ENCODE data around the gene KPNA4. TPM values are rescaled to one million over a fixed set of nuclear protein-coding genes. Genes with fewer than 3 reads are reported as not detected.
"Not testable (repeated sequence)": the region's sequence is repeated elsewhere in the genome, so short reads cannot be mapped to it uniquely, and the experiment has no call there.

Gene KPNA4
- total RNA-seq, 2 experiments from 2014 or later = 44.9 to 48.4 TPM

- Mint-ChIP-seq H3K27me3 (peaks cover 12% of the 10 kb centered on the region), H3K27ac (no peak overlapping the region), H3K4me1 (ENCODE audit: low read depth) (no peaks in the 10 kb centered on the region), H3K36me3 (no peaks in the 10 kb centered on the region), H3K4me3 (no peak overlapping the region), H3K9me3 (no peaks in the 10 kb centered on the region)
- no peak for DNase-seq
- CTCF ChIA-PET = no interaction called here
- POLR2A ChIA-PET = no interaction called here
- intact Hi-C loops (cut with micrococcal nuclease) = no loop called here
Observed at GRCh38 chr3:160460033-160460432, 105.3 kb downstream of the KPNA4 start.

DNA sequence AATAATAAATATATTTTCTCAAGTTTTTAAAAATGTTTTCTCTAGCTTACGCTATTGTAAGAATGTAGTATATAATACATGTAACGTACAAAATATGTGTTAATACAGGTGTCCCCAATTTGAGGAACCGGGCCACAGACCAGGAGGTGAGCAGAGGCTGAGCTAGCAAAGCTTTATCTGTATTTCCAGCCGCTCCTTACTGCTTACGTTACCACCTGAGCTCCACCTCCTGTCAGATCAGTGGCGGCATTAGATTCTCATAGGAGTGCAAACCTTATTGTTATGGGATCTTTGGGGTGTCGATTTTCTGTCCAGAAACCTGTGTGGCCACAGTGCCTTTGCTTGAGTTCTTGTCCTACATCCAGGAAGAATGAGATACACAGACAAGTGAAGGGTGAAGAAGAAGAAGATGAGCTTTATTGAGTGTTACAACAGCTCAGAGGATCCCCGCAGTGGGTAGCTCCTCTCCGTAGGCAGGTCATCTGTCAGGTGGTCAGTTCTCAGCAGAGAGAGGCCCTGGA, 105.9 kb downstream of the KPNA4 start:
- Mint-ChIP-seq H3K9me3 (no peaks in the 10 kb centered on the region), H3K27ac (no peak overlapping the region), H3K27me3 (peaks cover 10% of the 10 kb centered on the region), H3K4me1 (ENCODE audit: low read depth) (no peaks in the 10 kb centered on the region), H3K36me3 (no peaks in the 10 kb centered on the region), H3K4me3 (no peak overlapping the region)
- CTCF ChIA-PET = interaction anchor here (0.8 kb wide), 1 partner anchor 40 kb away, joined by 3 read pairs; no protein-coding TSS in a partner anchor
- intact Hi-C loops (cut with micrococcal nuclease) = no loop called here
- POLR2A ChIA-PET = no interaction called here
- DNase-seq = no peak

DNA sequence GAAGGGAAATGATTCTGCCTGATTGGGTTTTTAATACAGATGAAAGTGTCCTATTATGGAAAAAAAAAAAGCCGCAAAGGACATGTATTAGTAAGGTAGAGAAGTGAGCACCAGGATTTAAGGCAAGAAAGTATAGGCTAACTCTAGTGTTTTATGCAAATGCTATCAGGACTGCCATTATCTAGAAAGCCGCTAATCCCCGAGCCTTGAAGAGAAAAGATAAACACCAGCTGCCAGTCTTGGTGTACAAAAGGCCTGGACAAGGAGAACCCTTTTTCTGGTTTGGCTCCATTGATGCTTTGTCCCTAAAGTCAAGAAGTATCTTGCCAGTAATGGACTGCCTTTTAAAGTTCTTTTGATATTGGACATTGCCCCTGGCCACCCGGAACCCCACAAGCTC, 107.2 kb downstream of the KPNA4 start:
- POLR2A ChIA-PET = no interaction called here
- intact Hi-C loops (cut with micrococcal nuclease) = no loop called here
- CTCF ChIA-PET = no interaction called here

DNA sequence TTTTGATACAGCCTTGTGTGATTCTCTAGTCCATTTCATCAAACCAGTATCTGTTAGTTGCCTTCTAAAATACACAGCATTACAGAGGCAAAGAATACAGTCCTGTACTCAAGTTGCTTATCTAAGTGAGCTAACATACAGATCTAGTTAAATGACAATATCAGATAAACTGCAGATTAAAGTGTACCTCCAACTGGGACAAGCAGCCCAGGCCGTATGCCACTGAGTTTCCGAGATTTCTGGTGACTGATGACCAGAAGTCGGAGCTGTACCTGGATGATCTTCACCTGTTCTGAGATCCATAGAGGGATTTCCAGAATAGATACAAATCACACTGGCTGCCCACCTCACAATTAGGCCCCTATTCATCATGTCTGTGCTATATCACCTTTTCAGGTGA, 109.5 kb downstream of the KPNA4 start:
- POLR2A ChIA-PET = no interaction called here
- Mint-ChIP-seq H3K27ac (no peak overlapping the region), H3K27me3 (no peaks in the 10 kb centered on the region), H3K4me3 (no peak overlapping the region), H3K4me1 (ENCODE audit: low read depth) (no peaks in the 10 kb centered on the region), H3K9me3 (no peaks in the 10 kb centered on the region), H3K36me3 (no peaks in the 10 kb centered on the region)
- intact Hi-C loops (cut with micrococcal nuclease) = no loop called here
- CTCF ChIA-PET = interaction anchor here (1.0 to 1.6 kb wide), 2 partner anchors 43 to 467 kb away, joined by 3 to 4 read pairs; partner anchors contain the start of gene IL12A
- DNase-seq = no peak

More for the DNA sequence above, 107.2 kb downstream of the KPNA4 start:
- no peak for DNase-seq
- Mint-ChIP-seq H3K9me3 (no peaks in the 10 kb centered on the region), H3K4me1 (ENCODE audit: low read depth) (no peaks in the 10 kb centered on the region), H3K4me3 (no peak overlapping the region), H3K27ac (no peak overlapping the region), H3K27me3 (peaks cover 6% of the 10 kb centered on the region), H3K36me3 (no peaks in the 10 kb centered on the region)

DNA sequence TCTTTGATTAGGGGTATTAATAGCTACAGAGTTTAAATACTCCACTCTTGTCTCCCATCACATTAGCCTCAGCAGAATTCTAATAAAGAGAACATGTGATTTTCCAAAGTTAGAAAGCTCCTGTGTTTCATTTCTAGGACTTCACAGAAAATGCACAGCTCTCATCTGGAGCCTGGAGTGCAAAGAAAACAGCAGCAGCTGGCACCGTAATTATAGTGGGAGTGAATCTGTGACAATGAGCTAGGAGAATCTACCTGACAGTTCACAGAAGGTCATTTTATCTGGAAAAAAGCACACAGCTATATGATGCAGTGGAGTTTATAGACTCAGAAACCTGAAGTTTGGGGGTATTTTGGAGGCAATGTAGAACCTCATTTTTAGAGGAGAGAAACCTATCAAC, 110.4 kb downstream of the KPNA4 start:
- Mint-ChIP-seq H3K27me3 (no peaks in the 10 kb centered on the region), H3K36me3 (peaks cover 2% of the 10 kb centered on the region), H3K4me3 (no peak overlapping the region), H3K9me3 (no peaks in the 10 kb centered on the region), H3K27ac (no peak overlapping the region), H3K4me1 (ENCODE audit: low read depth) (peaks cover 6% of the 10 kb centered on the region)
- intact Hi-C loops (cut with micrococcal nuclease) = no loop called here
- ChIA-PET CTCF (interaction anchor here (0.8 to 1.6 kb wide), 2 partner anchors 10 to 42 kb away, joined by 3 to 4 read pairs; no protein-coding TSS in a partner anchor), POLR2A (interaction anchor here (0.6 kb wide), 1 partner anchor 556 kb away, joined by 7 read pairs; no protein-coding TSS in a partner anchor)
- no peak for DNase-seq

DNA sequence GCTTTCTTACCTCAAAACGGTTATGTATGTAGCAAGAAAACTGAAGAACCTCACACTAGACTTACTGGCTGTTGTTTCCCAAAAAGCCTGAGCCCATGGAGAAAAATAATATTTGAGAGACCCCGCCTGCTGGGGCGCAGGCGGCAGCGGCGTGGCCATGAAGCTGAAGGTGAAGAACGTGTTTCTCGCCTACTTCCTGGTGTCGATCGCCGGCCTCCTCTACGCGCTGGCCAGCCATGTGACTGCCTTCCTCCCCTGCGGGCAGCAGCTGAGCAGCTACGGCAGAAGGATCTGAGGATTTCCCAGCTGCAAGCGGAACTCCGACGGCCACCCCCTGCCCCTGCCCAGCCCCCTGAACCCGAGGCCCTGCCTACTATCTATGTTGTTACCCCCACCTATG, 113.1 kb downstream of the KPNA4 start:
- CTCF ChIA-PET, POLR2A ChIA-PET: not testable (repeated sequence)

DNA sequence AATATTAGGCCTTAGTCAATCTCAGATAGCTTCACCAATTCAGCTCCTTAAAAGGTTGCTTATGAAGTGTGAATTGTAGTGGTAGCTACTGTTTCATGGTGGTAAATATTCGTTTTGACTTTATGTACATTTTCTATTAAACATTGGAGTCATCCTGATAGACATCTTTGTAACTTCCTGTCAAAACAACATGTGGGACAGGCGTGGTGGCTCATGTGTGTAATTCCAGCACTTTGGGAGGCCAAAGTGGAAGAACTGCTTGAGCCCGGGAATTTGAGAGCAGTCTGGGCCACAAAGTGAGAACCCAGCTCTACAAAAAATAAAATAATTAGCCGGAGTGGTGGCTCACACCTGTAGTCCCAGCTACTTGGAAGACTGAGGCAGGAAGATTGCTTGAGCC, 113.8 kb downstream of the KPNA4 start:
- CTCF ChIA-PET = no interaction called here
- POLR2A ChIA-PET = interaction anchor here (3.2 kb wide), 1 partner anchor 52 kb away, joined by 31 read pairs; the partner anchor contains the start of genes IFT80 and SMC4
- Mint-ChIP-seq H3K4me3 (no peak overlapping the region), H3K36me3 (peaks cover 13% of the 10 kb centered on the region), H3K9me3 (no peaks in the 10 kb centered on the region), H3K4me1 (ENCODE audit: low read depth) (peaks cover 21% of the 10 kb centered on the region), H3K27ac (no peak overlapping the region), H3K27me3 (no peaks in the 10 kb centered on the region)
- intact Hi-C loops (cut with micrococcal nuclease) = no loop called here
- no peak for DNase-seq

More for the DNA sequence above, 113.1 kb downstream of the KPNA4 start:
- H3K36me3 Mint-ChIP-seq; H3K27me3 Mint-ChIP-seq; H3K27ac Mint-ChIP-seq; intact Hi-C loops (cut with micrococcal nuclease); H3K9me3 Mint-ChIP-seq; H3K4me3 Mint-ChIP-seq; DNase-seq: not testable (repeated sequence)
- H3K4me1 Mint-ChIP-seq (ENCODE audit: low read depth) = peaks cover 15% of the 10 kb centered on the region

GRCh38 chr3:160450846-160451245, 114.5 kb downstream of the KPNA4 start:
- H3K36me3 Mint-ChIP-seq = peaks cover 16% of the 10 kb centered on the region
- H3K9me3 Mint-ChIP-seq = no peaks in the 10 kb centered on the region
- CTCF ChIA-PET = no interaction called here
- POLR2A ChIA-PET = interaction anchor here (1.0 to 3.2 kb wide), 2 partner anchors 14 to 51 kb away, joined by 3 to 31 read pairs; partner anchors contain the start of genes IFT80 and SMC4
- intact Hi-C loops (cut with micrococcal nuclease) = no loop called here
- H3K27ac Mint-ChIP-seq = no peak overlapping the region
- peak overlapping the region; percentile 98 for H3K4me3 Mint-ChIP-seq
- peaks cover 26% of the 10 kb centered on the region for H3K4me1 Mint-ChIP-seq (ENCODE audit: low read depth)
- H3K27me3 Mint-ChIP-seq = no peaks in the 10 kb centered on the region
- DNase-seq = no peak

GRCh38 chr3:160449636-160450598, 115.5 kb downstream of the KPNA4 start, which contains the start of gene TRIM59:
TSS of gene TRIM59 (minus strand) at chr3:160449786. CDS start at chr3:160439183, 10,603 bp downstream.
- intact Hi-C loops (cut with micrococcal nuclease) = loop anchor here (1.0 to 5.0 kb wide), 5 partner anchors 37 to 423 kb away; partner anchors contain the start of genes IFT80, KPNA4 and SMC4
- H3K4me3 Mint-ChIP-seq = peak within 1 kb of the TSS; percentile 98

DNA sequence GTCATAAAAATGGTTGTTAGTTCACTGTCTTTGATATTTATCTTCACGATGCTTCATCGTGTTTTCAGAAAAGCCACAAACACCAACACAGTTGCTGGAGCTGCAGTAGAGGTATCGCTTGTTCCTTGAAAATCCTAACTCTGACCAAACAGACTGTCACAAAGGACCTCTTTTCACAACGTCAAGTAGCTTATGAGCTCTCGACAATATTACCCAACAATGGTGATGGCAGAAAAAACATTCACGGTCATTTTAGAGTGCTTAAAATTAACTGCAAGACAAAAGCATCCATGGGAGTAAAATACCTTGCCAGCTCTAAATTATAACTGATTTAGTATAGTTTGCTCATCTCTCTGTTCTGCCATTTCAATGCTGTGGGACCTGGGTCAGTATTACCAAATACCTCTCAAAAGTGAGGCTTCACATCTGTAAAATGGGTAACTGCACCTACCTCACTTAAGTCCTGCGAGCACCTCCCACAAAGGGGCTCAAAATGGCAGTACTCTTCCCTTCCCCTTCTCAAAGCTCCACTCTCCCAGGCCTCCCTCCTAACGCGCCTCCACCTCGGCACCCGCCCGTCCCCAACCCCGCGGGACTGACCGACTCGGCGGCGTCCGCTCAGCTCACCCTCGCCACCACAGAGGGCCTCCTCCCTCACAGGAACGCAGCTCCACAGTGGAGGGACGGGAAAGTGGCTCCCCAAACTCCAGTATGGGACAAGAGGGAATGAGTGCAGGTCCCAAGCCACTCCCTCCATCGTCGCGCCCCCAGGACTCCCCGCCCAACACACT, 116.3 kb downstream of the KPNA4 start:
- Mint-ChIP-seq H3K9me3 (no peaks in the 10 kb centered on the region), H3K27ac (peak overlapping the region; percentile 99), H3K36me3 (peaks cover 24% of the 10 kb centered on the region), H3K27me3 (no peaks in the 10 kb centered on the region), H3K4me3 (peak overlapping the region; percentile 98), H3K4me1 (ENCODE audit: low read depth) (peaks cover 33% of the 10 kb centered on the region)
- intact Hi-C loops (cut with micrococcal nuclease) = loop anchor here (1.0 to 5.0 kb wide), 5 partner anchors 38 to 422 kb away; partner anchors contain the start of genes IFT80, KPNA4 and SMC4
- no peak for DNase-seq
- ChIA-PET POLR2A (interaction anchor here (0.7 to 3.2 kb wide), 11 partner anchors 9 to 306 kb away, joined by 3 to 31 read pairs (median 3); partner anchors contain the start of genes IFT80, KPNA4 and SMC4), CTCF (interaction anchor here (0.9 to 1.9 kb wide), 7 partner anchors 11 to 49 kb away, joined by 3 to 12 read pairs (median 4); no protein-coding TSS in a partner anchor)

More at GRCh38 chr3:160449636-160450598, 115.5 kb downstream of the KPNA4 start, which contains the start of gene TRIM59:
- POLR2A ChIA-PET = interaction anchor here (0.7 to 3.2 kb wide), 13 partner anchors 10 to 305 kb away, joined by 3 to 31 read pairs (median 3); partner anchors contain the start of genes IFT80, KPNA4 and SMC4
- Mint-ChIP-seq H3K4me1 (ENCODE audit: low read depth) (peaks cover 28% of the 10 kb centered on the region), H3K9me3 (no peaks in the 10 kb centered on the region), H3K27ac (peak within 1 kb of the TSS; percentile 99), H3K27me3 (no peaks in the 10 kb centered on the region), H3K36me3 (peaks cover 19% of the 10 kb centered on the region)
- CTCF ChIA-PET = interaction anchor here (0.9 to 1.9 kb wide), 8 partner anchors 12 to 50 kb away, joined by 3 to 12 read pairs (median 4); no protein-coding TSS in a partner anchor
- DNase-seq = peak; percentile 99

- no peak for DNase-seq
- intact Hi-C loops (cut with micrococcal nuclease) = loop anchor here (5.0 kb wide), 1 partner anchor 40 kb away; no protein-coding TSS in a partner anchor
- POLR2A ChIA-PET = interaction anchor here (0.6 to 2.5 kb wide), 3 partner anchors 11 to 117 kb away, joined by 3 to 19 read pairs (median 15); no protein-coding TSS in a partner anchor
- Mint-ChIP-seq H3K4me1 (ENCODE audit: low read depth) (peaks cover 33% of the 10 kb centered on the region), H3K36me3 (peaks cover 29% of the 10 kb centered on the region), H3K9me3 (no peaks in the 10 kb centered on the region), H3K27ac (no peak overlapping the region), H3K4me3 (peak overlapping the region; percentile 35), H3K27me3 (no peaks in the 10 kb centered on the region)
- CTCF ChIA-PET = no interaction called here
Observed at GRCh38 chr3:160447544-160447943, 117.8 kb downstream of the KPNA4 start.

All from activated CD4-positive, alpha-beta memory T cell treated with anti-CD3 and anti-CD28 coated beads for 36 hours (primary cell).